Esophagus squamous epithelium (tissue), 5 donors: ENCODE results near the gene CACNA1I. TPM values are rescaled to one million over a fixed set of nuclear protein-coding genes. Genes with fewer than 3 reads are reported as not detected.

Experiments
- DNase-seq: peaks from one replicate; lab custom pipeline; 2025; lab: John Stamatoyannopoulos, UW
- H3K27ac ChIP-seq, 4 donors: fragments of 200-600 bp; sonication (generic); one replicate each; pipeline ENCODE4 v1.5.1; 2016 to 2019; ENCODE audit warnings: mild to moderate bottlenecking in 1 of 4
- H3K27me3 ChIP-seq, 4 donors: fragments of 200-600 bp; sonication (generic); 1 replicate in 3 of 4; 2 replicates in 1 of 4; pipeline versions ENCODE4 v1.5.1 to v1.6.0; 2017 to 2021; ENCODE audit warnings: antibody characterized with exemption in 1 of 4
- H3K36me3 ChIP-seq, 3 donors: fragments of 200-600 bp; sonication (generic); one replicate each; pipeline ENCODE4 v1.5.1; 2016 to 2019
- H3K4me1 ChIP-seq, 3 donors: fragments of 200-600 bp; sonication (generic); one replicate each; pipeline ENCODE4 v1.5.1; 2017 to 2019
- H3K4me3 ChIP-seq, 4 donors: fragments of 200-600 bp; sonication (generic); 1 replicate in 3 of 4; 2 replicates in 1 of 4; pipeline ENCODE4 v1.5.1; 2016 to 2019; ENCODE audit warnings: mild to moderate bottlenecking in 2 of 4, moderate library complexity in 1 of 4
- H3K9me3 ChIP-seq, 3 donors: fragments of 200-600 bp; sonication (generic); one replicate each; pipeline ENCODE4 v1.5.1; 2016 to 2019
- POLR2A ChIP-seq, 4 donors: fragments of 450-650 bp; IDR thresholded peaks; one replicate each; pipeline ENCODE4 v1.6.1; 2017; ENCODE audit warnings: antibody characterized with exemption in 4 of 4, mild to moderate bottlenecking in 4 of 4, moderate library complexity in 3 of 4
- WGBS, 2 donors: methylation state at CpG; one replicate each; pipeline ENCODE4 v1.1.5; 2018; 5-methylcytosine and 5-hydroxymethylcytosine counted together
- intact Hi-C: fragments of 100-400 bp; cut with DNase I; formaldehyde crosslinking; loops from one replicate; pipeline ENCODE4 v1.15.0; 2022
- total RNA-seq, 4 donors: library from RNA; depleted of rRNA; stranded (reverse); fragments of >200 nt; gene quantifications; one replicate each; pipeline ENCODE4 v1.1.0, GENCODE V29; 2016
- TF ChIP-seq, protein P1 (sequence below), 6 experiments: fragments of 450-650 bp in 4 of 6; fragments of 200-600 bp in 2 of 6; sonication (generic) in 2 of 6; IDR thresholded peaks; one replicate each; pipeline ENCODE4 v1.5.1; 2016 to 2019; ENCODE audit warnings: antibody characterized with exemption in 6 of 6, mild to moderate bottlenecking in 4 of 6, moderate library complexity in 4 of 6
- donor health status: DM: yes; HTN: yes; CAD: no.

CACNA1I gene
- total RNA-seq, 4 donors from 2014 or later, result 0.12 to 0.38 (median 0.20) TPM

DNA sequence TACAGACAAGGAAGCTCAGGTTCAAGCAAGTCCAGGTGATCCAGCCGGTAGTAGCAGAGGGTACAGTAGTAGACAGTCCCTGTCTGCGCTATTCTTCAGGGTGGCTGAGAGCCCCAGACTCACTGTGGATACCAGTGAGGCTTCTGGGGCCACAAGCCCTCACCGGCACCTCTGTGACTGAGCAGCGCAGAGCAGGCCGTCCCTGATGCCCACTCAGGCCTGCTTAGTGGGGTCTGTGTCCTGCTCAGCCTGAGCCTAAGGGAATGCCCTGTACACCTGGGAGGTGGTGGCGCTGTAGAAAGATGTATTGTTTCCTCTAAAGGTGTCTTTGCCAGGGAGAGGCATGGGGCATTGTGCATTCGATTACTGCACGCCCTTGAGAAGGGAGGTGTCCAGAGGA lies 143.8 kb downstream of the CACNA1I start:
- 80 to 88% methylated on average over 3 to 4 of the region's 8 CpGs for whole genome bisulfite sequencing, 2 donors
- intact Hi-C loops, result no loop called here

DNA sequence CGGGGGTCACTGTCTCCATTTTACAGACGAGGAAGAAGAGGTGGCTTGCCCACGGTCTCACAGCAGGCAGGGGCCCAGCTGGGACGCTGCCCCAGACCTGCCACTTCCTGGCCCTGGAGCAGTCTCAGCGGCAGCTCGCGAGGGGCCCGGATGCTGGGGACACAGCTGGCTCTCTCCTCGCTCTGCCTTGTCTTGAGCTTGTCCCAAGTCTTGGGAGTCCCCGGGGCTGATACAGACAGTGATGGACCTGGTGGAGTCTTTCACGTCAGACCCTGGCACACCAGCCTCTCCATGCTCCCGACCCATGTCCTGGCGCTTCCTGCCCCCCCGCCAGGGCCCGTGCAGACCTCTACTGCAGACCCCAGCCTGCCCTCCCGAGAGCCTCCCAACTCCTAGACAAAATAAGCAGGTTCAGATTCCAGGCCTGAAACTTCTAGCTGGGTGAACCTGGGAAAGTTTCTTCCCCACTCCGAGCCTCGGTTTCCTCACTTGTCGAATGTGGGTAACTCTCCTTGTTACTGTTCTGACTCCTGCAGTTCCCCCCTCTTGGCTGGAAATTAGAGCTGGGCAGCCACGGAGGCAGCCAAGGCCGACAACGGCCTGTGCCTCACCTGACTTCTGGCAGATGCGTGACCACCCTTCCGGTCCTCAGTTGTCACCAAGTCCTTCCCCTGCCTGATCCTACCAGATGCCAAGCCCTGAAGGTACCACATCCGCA lies 145.4 kb downstream of the CACNA1I start:
- no peak for TF ChIP-seq POLR2A (IDR thresholded peaks at IDR 0.05)
- TF ChIP-seq, protein P1, sequence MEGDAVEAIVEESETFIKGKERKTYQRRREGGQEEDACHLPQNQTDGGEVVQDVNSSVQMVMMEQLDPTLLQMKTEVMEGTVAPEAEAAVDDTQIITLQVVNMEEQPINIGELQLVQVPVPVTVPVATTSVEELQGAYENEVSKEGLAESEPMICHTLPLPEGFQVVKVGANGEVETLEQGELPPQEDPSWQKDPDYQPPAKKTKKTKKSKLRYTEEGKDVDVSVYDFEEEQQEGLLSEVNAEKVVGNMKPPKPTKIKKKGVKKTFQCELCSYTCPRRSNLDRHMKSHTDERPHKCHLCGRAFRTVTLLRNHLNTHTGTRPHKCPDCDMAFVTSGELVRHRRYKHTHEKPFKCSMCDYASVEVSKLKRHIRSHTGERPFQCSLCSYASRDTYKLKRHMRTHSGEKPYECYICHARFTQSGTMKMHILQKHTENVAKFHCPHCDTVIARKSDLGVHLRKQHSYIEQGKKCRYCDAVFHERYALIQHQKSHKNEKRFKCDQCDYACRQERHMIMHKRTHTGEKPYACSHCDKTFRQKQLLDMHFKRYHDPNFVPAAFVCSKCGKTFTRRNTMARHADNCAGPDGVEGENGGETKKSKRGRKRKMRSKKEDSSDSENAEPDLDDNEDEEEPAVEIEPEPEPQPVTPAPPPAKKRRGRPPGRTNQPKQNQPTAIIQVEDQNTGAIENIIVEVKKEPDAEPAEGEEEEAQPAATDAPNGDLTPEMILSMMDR (IDR thresholded peaks at IDR 0.05), result no peak
- Histone ChIP-seq H3K36me3 (no peaks in the 10 kb centered on the region), H3K27ac (no peak overlapping the region), H3K4me1 (peaks cover 0 to 18% (median 4%) of the 10 kb centered on the region in 3 donors), H3K4me3 (no peak overlapping the region), H3K27me3 (peaks cover 0 to 31% (median 0%) of the 10 kb centered on the region in 4 donors), H3K9me3 (no peaks in the 10 kb centered on the region)
- no peak for DNase-seq
- intact Hi-C loops, result no loop called here
- 84 to 95% methylated on average over 14 to 16 of the region's 25 CpGs for WGBS, 2 donors

More for the DNA sequence above, 143.8 kb downstream of the CACNA1I start:
- H3K4me3 ChIP-seq, result no peak overlapping the region
- H3K4me1 ChIP-seq, result peaks cover 0 to 15% (median 4%) of the 10 kb centered on the region in 3 donors
- no peak for DNase-seq
- no peak overlapping the region for H3K27ac ChIP-seq
- no peaks in the 10 kb centered on the region for H3K36me3 ChIP-seq
- TF ChIP-seq POLR2A (IDR thresholded peaks at IDR 0.05), result no peak
- TF ChIP-seq, protein P1 (IDR thresholded peaks at IDR 0.05), result no peak
- H3K27me3 ChIP-seq, result peaks cover 0 to 39% (median 0%) of the 10 kb centered on the region in 4 donors
- H3K9me3 ChIP-seq, result no peaks in the 10 kb centered on the region

DNA sequence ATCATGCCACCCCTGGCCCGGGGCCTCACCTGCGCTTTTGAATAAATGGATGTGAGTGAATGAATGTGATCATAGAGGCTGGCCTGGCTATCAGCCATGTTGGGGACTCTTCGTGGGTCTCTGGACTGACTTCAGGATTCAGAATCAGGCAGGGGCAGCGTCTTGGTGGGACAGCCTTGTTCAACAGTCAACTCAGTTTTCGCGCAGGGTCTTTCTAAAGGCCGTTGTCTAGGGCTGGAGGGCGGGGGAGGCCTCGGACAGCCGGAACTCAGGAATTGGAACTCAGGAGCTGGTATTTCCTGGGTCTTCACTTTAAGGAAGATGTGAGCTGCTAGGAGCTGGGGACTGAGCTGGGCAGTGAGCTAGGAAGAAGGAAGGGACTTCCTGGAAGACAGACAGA lies 146.0 kb downstream of the CACNA1I start:
- intact Hi-C loops, result no loop called here
- DNase-seq, result no peak
- Histone ChIP-seq H3K9me3 (no peaks in the 10 kb centered on the region), H3K4me1 (peaks cover 0 to 18% (median 4%) of the 10 kb centered on the region in 3 donors), H3K27me3 (peaks cover 0 to 25% (median 0%) of the 10 kb centered on the region in 4 donors), H3K27ac (no peak overlapping the region), H3K36me3 (no peaks in the 10 kb centered on the region), H3K4me3 (no peak overlapping the region)
- TF ChIP-seq POLR2A (IDR thresholded peaks at IDR 0.05), result no peak
- TF ChIP-seq, protein P1 (IDR thresholded peaks at IDR 0.05), result no peak
- WGBS, 2 donors, result 78 to 91% methylated on average over 6 to 10 of the region's 10 CpGs

DNA sequence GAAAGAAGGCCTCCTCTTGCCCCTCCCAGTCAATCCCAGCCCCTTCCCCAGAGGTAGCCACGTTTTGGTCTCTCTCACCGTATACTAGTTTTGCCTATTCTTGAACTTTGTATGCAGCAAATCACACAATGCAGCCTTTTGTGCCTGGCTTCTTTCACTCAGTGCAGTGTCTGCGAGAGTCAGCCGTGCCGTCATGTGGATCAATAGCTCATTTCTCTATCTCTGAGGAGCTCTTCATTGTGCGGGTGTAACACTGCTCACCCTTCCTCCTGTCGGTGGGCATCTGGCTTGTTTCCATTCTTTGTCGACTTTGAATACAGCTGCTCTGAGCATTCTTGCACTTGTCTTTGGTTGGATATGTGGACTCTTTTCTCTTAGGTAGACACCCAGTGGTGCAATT lies 146.5 kb downstream of the CACNA1I start:
- Histone ChIP-seq H3K4me3 (no peak overlapping the region), H3K27ac (no peak overlapping the region), H3K9me3 (no peaks in the 10 kb centered on the region), H3K4me1 (peaks cover 0 to 18% (median 4%) of the 10 kb centered on the region in 3 donors), H3K36me3 (no peaks in the 10 kb centered on the region), H3K27me3 (peaks cover 0 to 19% (median 0%) of the 10 kb centered on the region in 4 donors)
- intact Hi-C loops, result no loop called here
- no peak for TF ChIP-seq POLR2A (IDR thresholded peaks at IDR 0.05)
- TF ChIP-seq, protein P1 (IDR thresholded peaks at IDR 0.05), result no peak
- DNase-seq, result no peak
- WGBS, 2 donors, result 79 to 83% methylated on average over 8 of the region's 8 CpGs

DNA sequence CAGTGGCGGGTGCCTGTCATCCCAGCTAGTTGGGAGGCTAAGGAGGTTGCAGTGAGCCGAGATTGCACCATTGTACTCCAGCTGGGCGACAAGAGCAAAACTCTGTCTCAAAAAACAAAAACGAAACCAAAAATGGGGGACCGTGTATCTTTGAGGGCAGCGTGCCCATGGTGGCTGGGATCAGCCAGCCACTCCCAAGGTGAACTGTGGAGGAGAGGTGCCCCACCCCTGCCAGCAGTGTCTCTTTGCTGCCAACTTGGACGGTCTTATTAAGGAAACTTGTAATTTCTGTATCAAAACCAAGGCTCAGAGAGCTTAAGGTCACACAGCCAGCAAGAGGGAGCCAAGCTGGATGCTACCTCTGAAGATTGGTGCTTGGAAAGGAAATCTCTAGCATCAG lies 147.7 kb downstream of the CACNA1I start:
- no peak for DNase-seq
- peaks cover 0 to 28% (median 4%) of the 10 kb centered on the region in 3 donors for H3K4me1 ChIP-seq
- 34 to 53% methylated on average over 7 of the region's 7 CpGs for WGBS, 2 donors
- H3K27me3 ChIP-seq, result peaks cover 0 to 8% (median 0%) of the 10 kb centered on the region in 4 donors
- intact Hi-C loops, result no loop called here
- H3K4me3 ChIP-seq, result peak overlapping the region in 1 of 4 donors; percentile 28
- peak overlapping the region in 2 of 4 donors; percentile 35 to 52 for H3K27ac ChIP-seq
- H3K9me3 ChIP-seq, result no peaks in the 10 kb centered on the region
- no peaks in the 10 kb centered on the region for H3K36me3 ChIP-seq
- TF ChIP-seq, protein P1 (IDR thresholded peaks at IDR 0.05), result no peak
- no peak for TF ChIP-seq POLR2A (IDR thresholded peaks at IDR 0.05)
